Natural killer cell (primary cell): ENCODE measurements around the gene TENT4B. TPM values are rescaled to one million over a fixed set of nuclear protein-coding genes. Genes with fewer than 3 reads are reported as not detected.

Source experiments
- ATAC-seq, 3 donors: fragments of 150-1000 bp in 2 of 3; fragments of 200-7000 bp in 1 of 3; cut with Tn5 transposase; 1 replicate in 1 of 3; 2 replicates in 2 of 3; pipeline ENCODE4 v1.10.0; 2021; ENCODE audit warnings: mild to moderate bottlenecking in 2 of 3, moderate library complexity in 2 of 3
- DNase-seq, 2 donors: peaks; one replicate each; pipeline versions ENCODE4 v3.0.0 to v3.0.0-alpha.2; 2013 to 2021; ENCODE audit warnings: mixed read lengths in 1 of 2
- H3K27ac ChIP-seq: one replicate; pipeline ENCODE4 v1.5.1; 2013; ENCODE audit warnings: mild to moderate bottlenecking, low read length
- H3K27me3 ChIP-seq: one replicate; pipeline ENCODE4 v1.6.1; 2013; ENCODE audit warnings: low read length; ENCODE audit not compliant: control insufficient read depth, insufficient read depth
- H3K36me3 ChIP-seq: one replicate; pipeline ENCODE4 v1.6.1; 2013; ENCODE audit warnings: low read length; ENCODE audit not compliant: control insufficient read depth, insufficient read depth
- H3K4me1 ChIP-seq: one replicate; pipeline ENCODE4 v1.6.1; 2013; ENCODE audit warnings: low read length; ENCODE audit not compliant: control insufficient read depth, insufficient read depth
- H3K4me3 ChIP-seq: one replicate; pipeline ENCODE4 v1.5.1; 2013; ENCODE audit warnings: low read length
- H3K9me3 ChIP-seq: one replicate; pipeline ENCODE4 v1.6.1; 2013; ENCODE audit warnings: low read length; ENCODE audit not compliant: control insufficient read depth, insufficient read depth
- H3K27ac Mint-ChIP-seq, 2 donors: one replicate each; pipeline ENCODE4 v1.8.0; 2022; ENCODE audit warnings: mild to moderate bottlenecking in 2 of 2, mixed read lengths in 2 of 2, moderate library complexity in 1 of 2
- H3K27me3 Mint-ChIP-seq, 2 donors: one replicate each; pipeline ENCODE4 v1.8.0; 2022; ENCODE audit warnings: low read depth in 2 of 2, mixed read lengths in 2 of 2
- H3K36me3 Mint-ChIP-seq: one replicate; pipeline ENCODE4 v1.8.0; 2022; ENCODE audit warnings: mixed read lengths
- H3K4me1 Mint-ChIP-seq, 2 donors: one replicate each; pipeline ENCODE4 v1.8.0; 2022; ENCODE audit warnings: mixed read lengths in 2 of 2
- H3K4me3 Mint-ChIP-seq: one replicate; pipeline ENCODE4 v1.8.0; 2022; ENCODE audit warnings: mild to moderate bottlenecking, moderate library complexity, mixed read lengths
- H3K9me3 Mint-ChIP-seq, 2 donors: one replicate each; pipeline ENCODE4 v1.8.0; 2022; ENCODE audit warnings: mixed read lengths in 2 of 2
- CTCF ChIP-seq: fragments of 200-600 bp; IDR thresholded peaks from one replicate; pipeline ENCODE4 v1.8.0; 2022; ENCODE audit warnings: antibody characterized with exemption
- WGBS: methylation state at CpG from one replicate; pipeline ENCODE4 v1.1.7; 2013; ENCODE audit warnings: missing lambda C conversion rate; ENCODE audit not compliant: insufficient coverage; 5-methylcytosine and 5-hydroxymethylcytosine counted together
- intact Hi-C: fragments of 100-400 bp; cut with micrococcal nuclease; formaldehyde crosslinking; loops from one replicate; pipeline ENCODE4 v1.14.2; 2022
- total RNA-seq, 4 donors: library from RNA; stranded (reverse); fragments of 120-200 nt in 1 of 4; gene quantifications; one replicate each; pipeline versions ENCODE4 v1.2.3 to v1.2.4, GENCODE V29; 2013 to 2022

TENT4B gene
- total RNA-seq, 3 donors from 2014 or later (not counting 1 experiment from before 2014, with no cell fraction given), result 37.5 to 48.7 (median 44.4) TPM

DNA sequence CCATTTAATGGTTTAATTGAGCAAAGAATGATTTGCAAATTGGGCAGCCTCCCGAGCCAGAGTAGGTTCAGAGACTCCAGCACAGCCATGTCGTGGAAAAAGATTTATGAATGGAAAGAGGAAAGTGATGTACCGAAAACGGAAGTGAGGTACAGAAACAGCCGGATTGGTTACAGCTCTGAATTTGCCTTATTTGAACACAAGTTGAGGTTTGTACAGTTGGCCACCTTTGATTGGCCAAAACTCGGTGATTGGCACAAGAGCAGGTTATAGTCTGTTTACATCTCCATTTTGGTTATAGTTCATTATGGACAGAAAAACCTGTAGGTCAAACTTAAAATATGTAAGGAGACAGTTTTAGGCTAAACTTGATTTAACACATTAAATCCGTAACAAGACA lies 44.5 kb downstream of the TENT4B start:
- Mint-ChIP-seq H3K4me1 (peaks cover 63 to 76% of the 10 kb centered on the region in 2 donors), H3K9me3 (no peaks in the 10 kb centered on the region), H3K4me3 (no peak overlapping the region), H3K36me3 (no peaks in the 10 kb centered on the region), H3K27ac (peak overlapping the region; percentile 57 to 78), H3K27me3 (no peaks in the 10 kb centered on the region)
- intact Hi-C loops, result loop anchor here (5.0 kb wide), 1 partner anchor 35 kb away; no protein-coding TSS in a partner anchor
- H3K27ac ChIP-seq, result no peak overlapping the region
- no peaks in the 10 kb centered on the region for H3K9me3 ChIP-seq
- no peak for TF ChIP-seq CTCF
- no peaks in the 10 kb centered on the region for H3K27me3 ChIP-seq
- no peaks in the 10 kb centered on the region for H3K36me3 ChIP-seq
- peaks cover 41% of the 10 kb centered on the region for H3K4me1 ChIP-seq
- no peak overlapping the region for H3K4me3 ChIP-seq
- DNase-seq (no peak), ATAC-seq (no peak)
- 89% methylated on average over 6 of the region's 7 CpGs for whole genome bisulfite sequencing

GRCh38 chr16:50198802-50199403 lies 45.8 kb downstream of the TENT4B start:
- H3K9me3 Mint-ChIP-seq, result no peaks in the 10 kb centered on the region
- no peak for DNase-seq
- Histone ChIP-seq H3K27me3 (no peaks in the 10 kb centered on the region), H3K9me3 (no peaks in the 10 kb centered on the region), H3K4me3 (no peak overlapping the region), H3K36me3 (no peaks in the 10 kb centered on the region), H3K4me1 (peaks cover 36% of the 10 kb centered on the region), H3K27ac (no peak overlapping the region)
- H3K4me1 Mint-ChIP-seq, result peaks cover 64 to 76% of the 10 kb centered on the region in 2 donors
- TF ChIP-seq CTCF, result no peak
- H3K4me3 Mint-ChIP-seq, result no peak overlapping the region
- H3K36me3 Mint-ChIP-seq, result no peaks in the 10 kb centered on the region
- 52% methylated on average over 3 of the region's 4 CpGs for WGBS
- intact Hi-C loops, result loop anchor here (5.0 kb wide), 1 partner anchor 37 kb away; no protein-coding TSS in a partner anchor
- H3K27me3 Mint-ChIP-seq, result no peaks in the 10 kb centered on the region
- H3K27ac Mint-ChIP-seq, result no peak overlapping the region
- ATAC-seq, result no peak

DNA sequence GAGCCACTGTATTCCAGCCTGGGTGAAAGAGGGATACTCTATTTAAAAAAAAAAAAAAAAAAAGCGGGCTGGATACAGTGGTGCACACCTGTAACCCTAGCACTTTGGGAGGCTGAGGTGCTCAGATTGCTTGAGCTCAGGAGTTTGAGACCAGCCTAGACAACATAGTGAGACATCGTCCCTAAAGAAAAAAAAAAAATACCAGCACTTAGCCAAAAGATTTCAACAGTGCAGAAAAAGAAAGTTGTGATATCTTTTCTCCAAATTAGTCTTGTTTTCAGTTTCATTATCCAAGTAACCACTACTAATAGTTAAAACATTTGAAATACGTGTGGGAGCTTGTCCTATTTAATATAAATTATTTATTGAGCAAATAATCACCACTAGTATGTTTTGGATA lies 48.7 kb downstream of the TENT4B start:
- no CpG with 5 or more reads among the region's 3 CpGs for WGBS
- DNase-seq (no peak), ATAC-seq (peak; percentile 51 to 60 (median 54))
- Histone ChIP-seq H3K4me3 (no peak overlapping the region), H3K9me3 (no peaks in the 10 kb centered on the region), H3K27ac (no peak overlapping the region), H3K36me3 (no peaks in the 10 kb centered on the region), H3K4me1 (peaks cover 24% of the 10 kb centered on the region), H3K27me3 (no peaks in the 10 kb centered on the region)
- Mint-ChIP-seq H3K9me3 (no peaks in the 10 kb centered on the region), H3K36me3 (no peaks in the 10 kb centered on the region), H3K27ac (peak overlapping the region in 1 of 2 donors; percentile 53), H3K27me3 (no peaks in the 10 kb centered on the region), H3K4me3 (no peak overlapping the region), H3K4me1 (peaks cover 52 to 66% of the 10 kb centered on the region in 2 donors)
- no peak for TF ChIP-seq CTCF
- intact Hi-C loops, result no loop called here
